ENCODE data around the gene PTN.

DNA sequence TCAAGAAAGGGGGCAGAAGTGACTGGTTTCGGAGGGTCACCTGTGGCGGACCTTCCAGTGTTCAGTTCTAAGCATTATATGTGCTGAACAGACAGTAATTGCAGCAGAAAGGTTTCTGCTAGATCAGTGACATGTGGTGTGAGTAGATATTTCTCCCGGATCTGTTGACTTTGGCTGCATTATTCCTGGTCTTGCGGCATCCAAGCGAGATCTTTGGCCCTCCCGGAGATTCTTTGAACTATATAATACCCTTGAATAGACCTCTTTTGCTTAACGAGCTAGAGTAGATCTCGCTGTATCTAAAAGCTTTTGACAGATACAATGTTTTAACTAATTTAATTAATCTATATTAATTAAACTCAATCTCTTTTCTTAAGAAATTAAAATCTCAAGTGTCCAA lies 99.8 kb downstream of the PTN start:
- TF ChIP-seq, protein P1, sequence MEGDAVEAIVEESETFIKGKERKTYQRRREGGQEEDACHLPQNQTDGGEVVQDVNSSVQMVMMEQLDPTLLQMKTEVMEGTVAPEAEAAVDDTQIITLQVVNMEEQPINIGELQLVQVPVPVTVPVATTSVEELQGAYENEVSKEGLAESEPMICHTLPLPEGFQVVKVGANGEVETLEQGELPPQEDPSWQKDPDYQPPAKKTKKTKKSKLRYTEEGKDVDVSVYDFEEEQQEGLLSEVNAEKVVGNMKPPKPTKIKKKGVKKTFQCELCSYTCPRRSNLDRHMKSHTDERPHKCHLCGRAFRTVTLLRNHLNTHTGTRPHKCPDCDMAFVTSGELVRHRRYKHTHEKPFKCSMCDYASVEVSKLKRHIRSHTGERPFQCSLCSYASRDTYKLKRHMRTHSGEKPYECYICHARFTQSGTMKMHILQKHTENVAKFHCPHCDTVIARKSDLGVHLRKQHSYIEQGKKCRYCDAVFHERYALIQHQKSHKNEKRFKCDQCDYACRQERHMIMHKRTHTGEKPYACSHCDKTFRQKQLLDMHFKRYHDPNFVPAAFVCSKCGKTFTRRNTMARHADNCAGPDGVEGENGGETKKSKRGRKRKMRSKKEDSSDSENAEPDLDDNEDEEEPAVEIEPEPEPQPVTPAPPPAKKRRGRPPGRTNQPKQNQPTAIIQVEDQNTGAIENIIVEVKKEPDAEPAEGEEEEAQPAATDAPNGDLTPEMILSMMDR (tag by site-specific recombination; IDR thresholded peaks at IDR 0.05) = no peak
- TF ChIP-seq ZNF175 (tag by site-specific recombination; IDR thresholded peaks at IDR 0.05) = no peak

All from HEK293 (cell line).